ENCODE measurements around the gene UBR7.

- TF ChIP-seq, protein P1, sequence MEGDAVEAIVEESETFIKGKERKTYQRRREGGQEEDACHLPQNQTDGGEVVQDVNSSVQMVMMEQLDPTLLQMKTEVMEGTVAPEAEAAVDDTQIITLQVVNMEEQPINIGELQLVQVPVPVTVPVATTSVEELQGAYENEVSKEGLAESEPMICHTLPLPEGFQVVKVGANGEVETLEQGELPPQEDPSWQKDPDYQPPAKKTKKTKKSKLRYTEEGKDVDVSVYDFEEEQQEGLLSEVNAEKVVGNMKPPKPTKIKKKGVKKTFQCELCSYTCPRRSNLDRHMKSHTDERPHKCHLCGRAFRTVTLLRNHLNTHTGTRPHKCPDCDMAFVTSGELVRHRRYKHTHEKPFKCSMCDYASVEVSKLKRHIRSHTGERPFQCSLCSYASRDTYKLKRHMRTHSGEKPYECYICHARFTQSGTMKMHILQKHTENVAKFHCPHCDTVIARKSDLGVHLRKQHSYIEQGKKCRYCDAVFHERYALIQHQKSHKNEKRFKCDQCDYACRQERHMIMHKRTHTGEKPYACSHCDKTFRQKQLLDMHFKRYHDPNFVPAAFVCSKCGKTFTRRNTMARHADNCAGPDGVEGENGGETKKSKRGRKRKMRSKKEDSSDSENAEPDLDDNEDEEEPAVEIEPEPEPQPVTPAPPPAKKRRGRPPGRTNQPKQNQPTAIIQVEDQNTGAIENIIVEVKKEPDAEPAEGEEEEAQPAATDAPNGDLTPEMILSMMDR (IDR thresholded peaks at IDR 0.05; ENCODE audit: insufficient read depth, low read length): no peak
- TF ChIP-seq GABPA (IDR thresholded peaks at IDR 0.05; ENCODE audit: low read depth) (no peak), POLR2AphosphoS5 (IDR thresholded peaks at IDR 0.05; ENCODE audit: low read depth) (no peak), SPI1 (IDR thresholded peaks at IDR 0.05; ENCODE audit: borderline replicate concordance, low read depth) (no peak)
- TF ChIP-seq, protein P2, sequence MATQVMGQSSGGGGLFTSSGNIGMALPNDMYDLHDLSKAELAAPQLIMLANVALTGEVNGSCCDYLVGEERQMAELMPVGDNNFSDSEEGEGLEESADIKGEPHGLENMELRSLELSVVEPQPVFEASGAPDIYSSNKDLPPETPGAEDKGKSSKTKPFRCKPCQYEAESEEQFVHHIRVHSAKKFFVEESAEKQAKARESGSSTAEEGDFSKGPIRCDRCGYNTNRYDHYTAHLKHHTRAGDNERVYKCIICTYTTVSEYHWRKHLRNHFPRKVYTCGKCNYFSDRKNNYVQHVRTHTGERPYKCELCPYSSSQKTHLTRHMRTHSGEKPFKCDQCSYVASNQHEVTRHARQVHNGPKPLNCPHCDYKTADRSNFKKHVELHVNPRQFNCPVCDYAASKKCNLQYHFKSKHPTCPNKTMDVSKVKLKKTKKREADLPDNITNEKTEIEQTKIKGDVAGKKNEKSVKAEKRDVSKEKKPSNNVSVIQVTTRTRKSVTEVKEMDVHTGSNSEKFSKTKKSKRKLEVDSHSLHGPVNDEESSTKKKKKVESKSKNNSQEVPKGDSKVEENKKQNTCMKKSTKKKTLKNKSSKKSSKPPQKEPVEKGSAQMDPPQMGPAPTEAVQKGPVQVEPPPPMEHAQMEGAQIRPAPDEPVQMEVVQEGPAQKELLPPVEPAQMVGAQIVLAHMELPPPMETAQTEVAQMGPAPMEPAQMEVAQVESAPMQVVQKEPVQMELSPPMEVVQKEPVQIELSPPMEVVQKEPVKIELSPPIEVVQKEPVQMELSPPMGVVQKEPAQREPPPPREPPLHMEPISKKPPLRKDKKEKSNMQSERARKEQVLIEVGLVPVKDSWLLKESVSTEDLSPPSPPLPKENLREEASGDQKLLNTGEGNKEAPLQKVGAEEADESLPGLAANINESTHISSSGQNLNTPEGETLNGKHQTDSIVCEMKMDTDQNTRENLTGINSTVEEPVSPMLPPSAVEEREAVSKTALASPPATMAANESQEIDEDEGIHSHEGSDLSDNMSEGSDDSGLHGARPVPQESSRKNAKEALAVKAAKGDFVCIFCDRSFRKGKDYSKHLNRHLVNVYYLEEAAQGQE (IDR thresholded peaks at IDR 0.05; ENCODE audit: insufficient replicate concordance, low read depth): no peak
Measured at GRCh38 chr14:93271111-93271510, 64.1 kb downstream of the UBR7 start.
